NCI-H446 treated with DMSO at 0.1 percent for 48 hours (cell line): ENCODE measurements around the gene LTBP2.

ENCODE experiments used
- DNase-seq: peaks from one replicate; lab custom pipeline; 2025; lab: John Stamatoyannopoulos, UW

LTBP2 gene

GRCh38 chr14:74611650-74612349 lies at the start of gene LTBP2:
LTBP2 (minus strand) TSS chr14:74612237; CDS start chr14:74611944, 293 bp downstream.
- DNase-seq: no peak

- DNase-seq: no peak
Observed at GRCh38 chr14:74660863-74661262, 48.8 kb upstream of the LTBP2 start.

DNA sequence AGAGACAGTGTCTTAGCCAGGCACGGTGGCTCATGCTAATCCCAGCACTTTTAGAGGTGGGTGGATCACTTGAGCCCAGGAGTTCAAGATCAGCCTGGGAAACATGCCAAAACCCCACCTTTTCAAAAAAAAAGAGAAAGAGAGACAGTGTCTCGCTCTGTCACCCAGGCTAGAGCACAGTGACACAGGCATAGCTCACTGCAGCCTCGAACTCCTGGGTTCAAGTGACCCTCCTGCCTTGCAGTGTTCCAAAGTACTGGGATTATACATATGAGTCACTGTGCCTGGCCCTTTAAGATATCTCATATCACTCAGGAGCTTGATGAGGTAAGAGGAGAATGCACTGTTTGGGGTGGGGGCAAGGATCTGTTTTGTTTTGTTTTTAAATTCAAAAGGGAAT lies 48.1 kb upstream of the LTBP2 start:
- DNase-seq: no peak

GRCh38 chr14:74658535-74659131 lies 46.6 kb upstream of the LTBP2 start:
- no peak for DNase-seq

GRCh38 chr14:74656964-74657363 lies 44.9 kb upstream of the LTBP2 start:
- no peak for DNase-seq

GRCh38 chr14:74655599-74656395 lies 43.8 kb upstream of the LTBP2 start:
- DNase-seq: no peak

DNA sequence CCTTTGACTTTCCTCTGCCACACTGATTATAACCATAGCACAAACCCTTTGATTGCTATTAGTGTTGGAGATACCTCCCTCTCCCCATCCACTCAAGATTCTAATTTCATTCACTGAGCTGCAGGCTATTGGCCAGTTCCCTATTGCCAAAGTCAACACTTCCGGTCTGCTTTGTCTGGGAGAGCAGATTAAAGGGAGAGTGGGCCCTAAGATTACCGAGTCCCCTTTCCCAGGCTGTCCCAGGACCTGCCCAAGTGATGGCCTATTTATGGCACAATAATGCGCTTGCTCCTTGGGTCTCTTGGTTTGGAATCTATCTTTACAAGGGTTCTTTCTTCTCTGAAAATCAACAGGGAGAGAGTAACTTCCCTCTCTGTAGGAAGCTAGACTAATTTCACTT lies 42.9 kb upstream of the LTBP2 start:
- DNase-seq: no peak

GRCh38 chr14:74653386-74654138 lies 41.5 kb upstream of the LTBP2 start:
- DNase-seq: no peak

DNA sequence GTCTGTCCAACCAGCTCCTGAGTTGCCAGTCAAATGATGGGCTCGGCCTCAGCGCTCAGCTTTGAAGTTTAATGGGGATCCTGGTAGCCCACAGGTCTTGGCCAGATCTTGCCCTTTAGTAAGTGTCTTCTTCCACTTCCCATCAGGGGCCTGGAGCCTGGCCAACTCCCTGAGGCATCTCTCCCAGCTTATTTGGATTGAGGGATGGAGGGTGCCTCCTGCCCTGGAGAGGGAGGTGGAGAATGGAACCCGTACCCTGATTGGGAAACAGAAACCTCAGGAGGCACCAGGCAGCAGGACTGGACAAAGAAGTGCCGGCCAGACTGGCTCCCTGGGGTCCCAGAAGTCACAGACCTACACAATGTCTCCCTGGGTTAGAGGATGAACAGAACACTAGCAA lies 40.5 kb upstream of the LTBP2 start:
- no peak for DNase-seq

- DNase-seq: no peak
Observed at GRCh38 chr14:74650927-74651686, 39.1 kb upstream of the LTBP2 start.

- no peak for DNase-seq
Observed at GRCh38 chr14:74649673-74650072, 37.6 kb upstream of the LTBP2 start.

DNA sequence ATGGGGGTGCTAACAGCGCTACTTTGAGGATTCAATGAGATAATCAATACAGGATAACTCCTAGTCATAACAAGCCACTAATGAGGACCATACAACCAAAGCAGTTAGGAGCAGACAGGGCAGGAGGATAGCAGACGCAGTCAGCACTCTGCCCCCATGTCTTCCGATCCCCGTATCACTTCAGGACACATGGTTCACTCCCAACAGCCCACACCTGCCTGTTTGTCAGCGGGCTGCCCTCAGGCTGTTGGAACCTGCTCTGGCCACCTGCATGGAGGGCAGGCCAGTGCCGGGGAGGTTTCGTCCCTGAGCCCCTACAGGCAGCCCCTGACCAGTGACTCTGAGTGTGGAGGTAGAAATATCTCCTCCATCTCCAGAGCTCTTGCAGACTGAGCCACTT lies 37.1 kb upstream of the LTBP2 start:
- no peak for DNase-seq

DNA sequence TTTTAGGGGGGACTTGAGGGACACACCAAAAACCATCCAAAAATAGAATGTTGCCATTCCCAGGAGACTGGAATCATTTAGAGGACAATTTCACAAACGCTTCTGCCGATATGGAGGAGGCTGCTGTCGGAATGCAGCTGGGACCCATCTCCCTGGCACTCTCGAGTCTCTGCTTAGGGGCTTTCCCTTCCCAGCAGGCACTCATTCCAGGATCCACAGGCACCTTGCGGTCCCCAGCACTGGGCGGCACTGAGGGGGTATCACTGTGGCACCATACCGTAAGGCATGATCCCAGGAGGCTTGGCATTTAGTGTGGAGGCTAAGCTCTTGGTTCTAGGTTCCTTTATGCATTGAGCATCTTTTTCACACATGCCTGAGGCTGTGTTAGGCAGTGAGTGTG lies 36.6 kb upstream of the LTBP2 start:
- DNase-seq: no peak

- DNase-seq: peak; percentile 77
Observed at GRCh38 chr14:74647678-74648461, 35.8 kb upstream of the LTBP2 start.

- no peak for DNase-seq
Observed at GRCh38 chr14:74647061-74647677, 35.1 kb upstream of the LTBP2 start.

- no peak for DNase-seq
Observed at GRCh38 chr14:74645756-74646470, 33.9 kb upstream of the LTBP2 start.

- no peak for DNase-seq
Observed at GRCh38 chr14:74645244-74645643, 33.2 kb upstream of the LTBP2 start.

DNA sequence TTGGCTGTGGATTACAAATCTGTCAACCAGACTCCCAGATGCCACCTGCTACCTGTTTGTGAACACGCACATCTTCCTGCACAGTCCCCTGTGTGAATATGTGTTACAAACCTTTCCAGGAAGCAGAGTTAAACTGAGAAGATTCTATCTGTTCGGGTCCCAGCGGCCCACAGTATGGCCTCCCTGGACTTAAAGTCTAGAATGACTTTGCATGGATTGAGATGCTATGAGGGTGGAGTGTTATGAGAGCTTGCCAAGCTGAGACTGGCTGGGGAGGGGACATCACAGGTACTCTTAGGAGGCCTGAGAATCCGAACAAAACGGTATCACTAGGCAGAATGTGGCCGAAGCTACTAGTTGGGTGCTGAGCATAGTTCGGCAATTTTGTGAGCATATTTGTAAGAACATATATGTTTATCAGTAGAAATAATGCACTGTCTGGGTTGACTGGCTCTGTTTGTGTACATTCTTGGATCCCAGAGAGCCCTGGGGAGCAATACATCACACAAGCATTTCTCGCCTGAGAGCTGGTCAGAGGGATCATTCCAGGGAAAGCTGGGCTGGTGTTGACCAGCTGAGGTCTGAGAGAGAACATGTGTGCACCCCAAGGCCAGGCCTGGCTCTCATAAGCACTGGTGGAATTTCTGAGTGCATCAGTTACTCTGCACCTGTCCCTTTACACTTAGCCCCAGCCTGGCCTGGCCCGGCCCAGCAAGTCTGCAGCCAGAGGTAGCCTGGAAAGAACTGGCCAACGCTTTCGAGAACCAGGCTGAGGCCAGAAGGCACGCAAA lies 29.8 kb upstream of the LTBP2 start:
- no peak for DNase-seq

DNA sequence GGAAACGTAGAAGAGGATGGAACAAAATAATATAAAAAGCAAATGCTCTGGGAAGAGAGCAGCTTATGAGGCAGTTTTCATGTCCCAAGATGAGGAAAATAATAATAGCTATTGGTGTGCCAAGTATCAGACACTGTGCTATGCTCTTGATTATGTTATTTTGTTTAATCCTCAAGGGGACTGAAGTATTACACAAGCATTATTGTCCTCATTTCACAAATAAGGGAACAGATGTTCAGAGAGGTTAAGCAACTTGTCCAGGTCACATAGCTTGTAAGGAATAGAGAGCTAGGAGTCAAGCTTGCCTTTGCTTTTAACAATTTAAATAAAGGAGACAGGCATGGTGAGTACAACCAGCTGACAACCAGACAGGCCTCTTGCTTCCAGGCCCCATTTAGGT lies 26.9 kb upstream of the LTBP2 start:
- no peak for DNase-seq
